Measurements from ENCODE around the gene LRRC42. TPM values are rescaled to one million over a fixed set of nuclear protein-coding genes. Genes with fewer than 3 reads are reported as not detected.
"Not testable (repeated sequence)": the region's sequence is repeated elsewhere in the genome, so short reads cannot be mapped to it uniquely, and the experiment has no call there.

Gene LRRC42
- total RNA-seq, 2 experiments from 2014 or later: 29.0 to 30.1 TPM

- Mint-ChIP-seq H3K36me3 (peaks cover 13% of the 10 kb centered on the region), H3K9me3 (no peaks in the 10 kb centered on the region), H3K27me3 (no peaks in the 10 kb centered on the region), H3K4me1 (peaks cover 31% of the 10 kb centered on the region), H3K27ac (no peak overlapping the region), H3K4me3 (no peak overlapping the region)
- DNase-seq: no peak
Measured at GRCh38 chr1:53948291-53948690, 2.1 kb downstream of the LRRC42 start.

GRCh38 chr1:53949023-53949990, 3.2 kb downstream of the LRRC42 start:
- Mint-ChIP-seq H3K27me3 (no peaks in the 10 kb centered on the region), H3K9me3 (no peaks in the 10 kb centered on the region), H3K36me3 (peaks cover 6% of the 10 kb centered on the region), H3K4me1 (peaks cover 25% of the 10 kb centered on the region), H3K4me3 (no peak overlapping the region), H3K27ac (no peak overlapping the region)
- DNase-seq: no peak

GRCh38 chr1:53951697-53952096, 5.5 kb downstream of the LRRC42 start:
- Mint-ChIP-seq H3K4me3 (no peak overlapping the region), H3K27me3 (no peaks in the 10 kb centered on the region), H3K36me3 (peaks cover 2% of the 10 kb centered on the region), H3K9me3 (no peaks in the 10 kb centered on the region), H3K27ac (no peak overlapping the region), H3K4me1 (peaks cover 26% of the 10 kb centered on the region)
- no peak for DNase-seq

GRCh38 chr1:53954128-53954527, 8.0 kb downstream of the LRRC42 start:
- Mint-ChIP-seq H3K4me3 (no peak overlapping the region), H3K36me3 (peaks cover 3% of the 10 kb centered on the region), H3K27ac (no peak overlapping the region), H3K9me3 (no peaks in the 10 kb centered on the region), H3K27me3 (no peaks in the 10 kb centered on the region), H3K4me1 (peaks cover 19% of the 10 kb centered on the region)
- no peak for DNase-seq

- no peaks in the 10 kb centered on the region for H3K9me3 Mint-ChIP-seq
- DNase-seq: no peak
- H3K36me3 Mint-ChIP-seq: peaks cover 8% of the 10 kb centered on the region
- H3K27me3 Mint-ChIP-seq: no peaks in the 10 kb centered on the region
- H3K4me3 Mint-ChIP-seq: no peak overlapping the region
- H3K27ac Mint-ChIP-seq: no peak overlapping the region
- peaks cover 13% of the 10 kb centered on the region for H3K4me1 Mint-ChIP-seq
Measured at GRCh38 chr1:53956308-53957168, 10.4 kb downstream of the LRRC42 start.

GRCh38 chr1:53957194-53957818, 11.2 kb downstream of the LRRC42 start:
- no peaks in the 10 kb centered on the region for H3K9me3 Mint-ChIP-seq
- no peak overlapping the region for H3K27ac Mint-ChIP-seq
- H3K4me3 Mint-ChIP-seq: no peak overlapping the region
- H3K36me3 Mint-ChIP-seq: peaks cover 8% of the 10 kb centered on the region
- no peaks in the 10 kb centered on the region for H3K27me3 Mint-ChIP-seq
- H3K4me1 Mint-ChIP-seq: peaks cover 13% of the 10 kb centered on the region
- DNase-seq: no peak

GRCh38 chr1:53959664-53960250, 13.6 kb downstream of the LRRC42 start:
- Mint-ChIP-seq H3K9me3 (no peaks in the 10 kb centered on the region), H3K4me1 (peaks cover 10% of the 10 kb centered on the region), H3K27me3 (no peaks in the 10 kb centered on the region), H3K36me3 (peaks cover 12% of the 10 kb centered on the region), H3K4me3 (no peak overlapping the region), H3K27ac (no peak overlapping the region)
- DNase-seq: no peak

- H3K9me3 Mint-ChIP-seq: no peaks in the 10 kb centered on the region
- DNase-seq: no peak
- no peak overlapping the region for H3K27ac Mint-ChIP-seq
- H3K36me3 Mint-ChIP-seq: peaks cover 12% of the 10 kb centered on the region
- H3K4me1 Mint-ChIP-seq: no peaks in the 10 kb centered on the region
- no peak overlapping the region for H3K4me3 Mint-ChIP-seq
- no peaks in the 10 kb centered on the region for H3K27me3 Mint-ChIP-seq
Measured at GRCh38 chr1:53962395-53962794, 16.2 kb downstream of the LRRC42 start.

- Mint-ChIP-seq H3K27me3 (no peaks in the 10 kb centered on the region), H3K4me1 (no peaks in the 10 kb centered on the region), H3K27ac (no peak overlapping the region), H3K4me3 (no peak overlapping the region), H3K36me3 (peaks cover 13% of the 10 kb centered on the region), H3K9me3 (no peaks in the 10 kb centered on the region)
- DNase-seq: no peak
Measured at GRCh38 chr1:53963460-53963859, 17.3 kb downstream of the LRRC42 start.

- peaks cover 17% of the 10 kb centered on the region for H3K36me3 Mint-ChIP-seq
- H3K9me3 Mint-ChIP-seq: no peaks in the 10 kb centered on the region
- H3K4me3 Mint-ChIP-seq: no peak overlapping the region
- no peak for DNase-seq
- H3K4me1 Mint-ChIP-seq: no peaks in the 10 kb centered on the region
- no peak overlapping the region for H3K27ac Mint-ChIP-seq
- H3K27me3 Mint-ChIP-seq: no peaks in the 10 kb centered on the region
Measured at GRCh38 chr1:53964109-53964508, 18.0 kb downstream of the LRRC42 start.

- no peak for DNase-seq
- H3K36me3 Mint-ChIP-seq: peaks cover 17% of the 10 kb centered on the region
- no peaks in the 10 kb centered on the region for H3K4me1 Mint-ChIP-seq
- H3K9me3 Mint-ChIP-seq: no peaks in the 10 kb centered on the region
- H3K27me3 Mint-ChIP-seq: no peaks in the 10 kb centered on the region
- no peak overlapping the region for H3K4me3 Mint-ChIP-seq
- H3K27ac Mint-ChIP-seq: no peak overlapping the region
Measured at GRCh38 chr1:53966794-53967193, 20.6 kb downstream of the LRRC42 start.

- no peak for DNase-seq
- no peak overlapping the region for H3K27ac Mint-ChIP-seq
- no peaks in the 10 kb centered on the region for H3K4me1 Mint-ChIP-seq
- peaks cover 20% of the 10 kb centered on the region for H3K36me3 Mint-ChIP-seq
- H3K4me3 Mint-ChIP-seq: no peak overlapping the region
- H3K27me3 Mint-ChIP-seq: no peaks in the 10 kb centered on the region
- H3K9me3 Mint-ChIP-seq: no peaks in the 10 kb centered on the region
Measured at GRCh38 chr1:53967409-53968124, 21.4 kb downstream of the LRRC42 start.

GRCh38 chr1:53968125-53968513, 22.0 kb downstream of the LRRC42 start:
- Mint-ChIP-seq H3K36me3 (peaks cover 20% of the 10 kb centered on the region), H3K27me3 (no peaks in the 10 kb centered on the region), H3K9me3 (no peaks in the 10 kb centered on the region), H3K4me3 (no peak overlapping the region), H3K27ac (no peak overlapping the region), H3K4me1 (no peaks in the 10 kb centered on the region)
- DNase-seq: no peak

- not testable (repeated sequence) for H3K27me3 Mint-ChIP-seq, DNase-seq, H3K27ac Mint-ChIP-seq, H3K4me1 Mint-ChIP-seq, H3K4me3 Mint-ChIP-seq, H3K9me3 Mint-ChIP-seq
- H3K36me3 Mint-ChIP-seq: peaks cover 18% of the 10 kb centered on the region
Measured at GRCh38 chr1:53969323-53969722, 23.2 kb downstream of the LRRC42 start.
